ENCODE measurements around the gene MESP1.

- TF ChIP-seq EZH2 (IDR thresholded peaks at IDR 0.05; ENCODE audit: borderline replicate concordance) (no peak), CTCF (IDR thresholded peaks at IDR 0.05; ENCODE audit: poor library complexity) (no peak)
Observed at GRCh38 chr15:89783111-89783860, 32.2 kb upstream of the MESP1 start.
